GM12878 (cell line): ENCODE results near the gene RECK.

Experiments used
- KDM1A ChIP-seq: fragments of 200-600 bp; sonication (generic); IDR thresholded peaks from 2 replicates; pipeline ENCODE4 v1.6.1; 2016; ENCODE audit warnings: borderline replicate concordance
- NFYB ChIP-seq: IDR thresholded peaks from 2 replicates; pipeline ENCODE4 v1.6.1; 2011; ENCODE audit warnings: low read depth, mild to moderate bottlenecking, low read length, improper control_type of control experiment, moderate library complexity; ENCODE audit not compliant: insufficient read depth
- PAX8 ChIP-seq: fragments of 450-650 bp; IDR thresholded peaks from 2 replicates; pipeline ENCODE4 v1.6.1; 2017; ENCODE audit warnings: mild to moderate bottlenecking, moderate library complexity
- SREBF2 ChIP-seq: IDR thresholded peaks from 2 replicates; pipeline ENCODE4 v1.6.1; 2012; ENCODE audit warnings: mild to moderate bottlenecking, low read length
- TCF3 ChIP-seq: IDR thresholded peaks from 2 replicates; pipeline ENCODE4 v1.6.1; 2012; ENCODE audit warnings: low read depth, mild to moderate bottlenecking, low read length, borderline replicate concordance; ENCODE audit not compliant: insufficient read depth
- TF ChIP-seq, protein P1 (sequence below), 3 experiments: IDR thresholded peaks in 2 of 3; conservative IDR thresholded peaks in 1 of 3; 2 replicates each; pipeline ENCODE4 v1.5.1; 2011; ENCODE audit warnings: low read depth in 3 of 3, low read length in 3 of 3, mild to moderate bottlenecking in 3 of 3, control low read depth in 2 of 3, moderate library complexity in 2 of 3, inconsistent platforms in 1 of 3, mixed read lengths in 1 of 3; ENCODE audit not compliant: control insufficient read depth in 2 of 3, insufficient read depth in 1 of 3; ENCODE audit errors: extremely low read depth in 1 of 3
- TF ChIP-seq, protein P2 (sequence below): IDR thresholded peaks from 2 replicates; pipeline ENCODE4 v1.6.1; 2012; ENCODE audit warnings: mild to moderate bottlenecking, low read depth, low read length
- TF ChIP-seq, protein P3 (sequence below): IDR thresholded peaks from 2 replicates; pipeline ENCODE4 v1.6.1; 2011; ENCODE audit warnings: low read depth, mild to moderate bottlenecking, low read length, moderate library complexity, borderline replicate concordance; ENCODE audit errors: extremely low read depth
- TF ChIP-seq, protein P4 (sequence below): fragments of 450-650 bp; IDR thresholded peaks from 2 replicates; pipeline ENCODE4 v1.6.1; 2018; ENCODE audit warnings: borderline replicate concordance, mild to moderate bottlenecking; ENCODE audit not compliant: partially characterized antibody
- TF ChIP-seq, protein P5 (sequence below): fragments of 150-350 bp; IDR thresholded peaks from 2 replicates; pipeline ENCODE4 v1.6.1; 2016; ENCODE audit warnings: low read depth, low read length
- TF ChIP-seq, protein P6 (sequence below): fragments of 450-650 bp; IDR thresholded peaks from 2 replicates; pipeline ENCODE4 v1.6.1; 2018; ENCODE audit warnings: mild to moderate bottlenecking, low read depth, moderate library complexity; ENCODE audit not compliant: partially characterized antibody

DNA sequence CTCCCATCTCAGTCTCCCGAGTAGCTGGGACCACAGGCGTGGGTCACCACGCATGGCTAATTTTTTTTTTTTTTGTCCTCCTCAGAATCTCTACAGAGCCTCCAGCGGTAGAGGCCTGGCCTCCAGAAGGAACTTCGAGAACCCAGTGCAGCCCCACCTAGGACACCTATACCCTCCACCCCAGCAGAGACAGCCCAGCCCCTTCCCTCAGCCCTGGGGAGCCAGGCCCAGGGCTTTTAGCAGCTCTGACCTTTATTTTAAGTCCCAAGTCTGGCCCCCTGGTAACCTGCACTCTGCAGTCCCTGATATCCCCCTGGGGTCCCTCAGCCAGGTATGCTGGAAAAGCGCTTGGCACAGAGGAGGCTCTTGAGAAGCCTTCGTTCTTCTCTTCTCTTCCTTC, 105.0 kb downstream of the RECK start:
- TF ChIP-seq KDM1A (no peak), SREBF2 (no peak), TCF3 (no peak), PAX8 (no peak), NFYB (no peak)
- TF ChIP-seq, protein P1, sequence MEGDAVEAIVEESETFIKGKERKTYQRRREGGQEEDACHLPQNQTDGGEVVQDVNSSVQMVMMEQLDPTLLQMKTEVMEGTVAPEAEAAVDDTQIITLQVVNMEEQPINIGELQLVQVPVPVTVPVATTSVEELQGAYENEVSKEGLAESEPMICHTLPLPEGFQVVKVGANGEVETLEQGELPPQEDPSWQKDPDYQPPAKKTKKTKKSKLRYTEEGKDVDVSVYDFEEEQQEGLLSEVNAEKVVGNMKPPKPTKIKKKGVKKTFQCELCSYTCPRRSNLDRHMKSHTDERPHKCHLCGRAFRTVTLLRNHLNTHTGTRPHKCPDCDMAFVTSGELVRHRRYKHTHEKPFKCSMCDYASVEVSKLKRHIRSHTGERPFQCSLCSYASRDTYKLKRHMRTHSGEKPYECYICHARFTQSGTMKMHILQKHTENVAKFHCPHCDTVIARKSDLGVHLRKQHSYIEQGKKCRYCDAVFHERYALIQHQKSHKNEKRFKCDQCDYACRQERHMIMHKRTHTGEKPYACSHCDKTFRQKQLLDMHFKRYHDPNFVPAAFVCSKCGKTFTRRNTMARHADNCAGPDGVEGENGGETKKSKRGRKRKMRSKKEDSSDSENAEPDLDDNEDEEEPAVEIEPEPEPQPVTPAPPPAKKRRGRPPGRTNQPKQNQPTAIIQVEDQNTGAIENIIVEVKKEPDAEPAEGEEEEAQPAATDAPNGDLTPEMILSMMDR (IDR thresholded peaks at IDR 0.05 in 2 of 3, conservative IDR thresholded peaks at IDR 0.05 in 1 of 3; ENCODE audit: control insufficient read depth in 2 of 3, extremely low read depth in 1 of 3, insufficient read depth in 1 of 3, low read depth in 3 of 3, low read length in 3 of 3), result no peak
- TF ChIP-seq, protein P2, sequence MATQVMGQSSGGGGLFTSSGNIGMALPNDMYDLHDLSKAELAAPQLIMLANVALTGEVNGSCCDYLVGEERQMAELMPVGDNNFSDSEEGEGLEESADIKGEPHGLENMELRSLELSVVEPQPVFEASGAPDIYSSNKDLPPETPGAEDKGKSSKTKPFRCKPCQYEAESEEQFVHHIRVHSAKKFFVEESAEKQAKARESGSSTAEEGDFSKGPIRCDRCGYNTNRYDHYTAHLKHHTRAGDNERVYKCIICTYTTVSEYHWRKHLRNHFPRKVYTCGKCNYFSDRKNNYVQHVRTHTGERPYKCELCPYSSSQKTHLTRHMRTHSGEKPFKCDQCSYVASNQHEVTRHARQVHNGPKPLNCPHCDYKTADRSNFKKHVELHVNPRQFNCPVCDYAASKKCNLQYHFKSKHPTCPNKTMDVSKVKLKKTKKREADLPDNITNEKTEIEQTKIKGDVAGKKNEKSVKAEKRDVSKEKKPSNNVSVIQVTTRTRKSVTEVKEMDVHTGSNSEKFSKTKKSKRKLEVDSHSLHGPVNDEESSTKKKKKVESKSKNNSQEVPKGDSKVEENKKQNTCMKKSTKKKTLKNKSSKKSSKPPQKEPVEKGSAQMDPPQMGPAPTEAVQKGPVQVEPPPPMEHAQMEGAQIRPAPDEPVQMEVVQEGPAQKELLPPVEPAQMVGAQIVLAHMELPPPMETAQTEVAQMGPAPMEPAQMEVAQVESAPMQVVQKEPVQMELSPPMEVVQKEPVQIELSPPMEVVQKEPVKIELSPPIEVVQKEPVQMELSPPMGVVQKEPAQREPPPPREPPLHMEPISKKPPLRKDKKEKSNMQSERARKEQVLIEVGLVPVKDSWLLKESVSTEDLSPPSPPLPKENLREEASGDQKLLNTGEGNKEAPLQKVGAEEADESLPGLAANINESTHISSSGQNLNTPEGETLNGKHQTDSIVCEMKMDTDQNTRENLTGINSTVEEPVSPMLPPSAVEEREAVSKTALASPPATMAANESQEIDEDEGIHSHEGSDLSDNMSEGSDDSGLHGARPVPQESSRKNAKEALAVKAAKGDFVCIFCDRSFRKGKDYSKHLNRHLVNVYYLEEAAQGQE, result no peak
- TF ChIP-seq, protein P3, sequence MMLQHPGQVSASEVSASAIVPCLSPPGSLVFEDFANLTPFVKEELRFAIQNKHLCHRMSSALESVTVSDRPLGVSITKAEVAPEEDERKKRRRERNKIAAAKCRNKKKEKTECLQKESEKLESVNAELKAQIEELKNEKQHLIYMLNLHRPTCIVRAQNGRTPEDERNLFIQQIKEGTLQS, result no peak
- TF ChIP-seq, protein P4, sequence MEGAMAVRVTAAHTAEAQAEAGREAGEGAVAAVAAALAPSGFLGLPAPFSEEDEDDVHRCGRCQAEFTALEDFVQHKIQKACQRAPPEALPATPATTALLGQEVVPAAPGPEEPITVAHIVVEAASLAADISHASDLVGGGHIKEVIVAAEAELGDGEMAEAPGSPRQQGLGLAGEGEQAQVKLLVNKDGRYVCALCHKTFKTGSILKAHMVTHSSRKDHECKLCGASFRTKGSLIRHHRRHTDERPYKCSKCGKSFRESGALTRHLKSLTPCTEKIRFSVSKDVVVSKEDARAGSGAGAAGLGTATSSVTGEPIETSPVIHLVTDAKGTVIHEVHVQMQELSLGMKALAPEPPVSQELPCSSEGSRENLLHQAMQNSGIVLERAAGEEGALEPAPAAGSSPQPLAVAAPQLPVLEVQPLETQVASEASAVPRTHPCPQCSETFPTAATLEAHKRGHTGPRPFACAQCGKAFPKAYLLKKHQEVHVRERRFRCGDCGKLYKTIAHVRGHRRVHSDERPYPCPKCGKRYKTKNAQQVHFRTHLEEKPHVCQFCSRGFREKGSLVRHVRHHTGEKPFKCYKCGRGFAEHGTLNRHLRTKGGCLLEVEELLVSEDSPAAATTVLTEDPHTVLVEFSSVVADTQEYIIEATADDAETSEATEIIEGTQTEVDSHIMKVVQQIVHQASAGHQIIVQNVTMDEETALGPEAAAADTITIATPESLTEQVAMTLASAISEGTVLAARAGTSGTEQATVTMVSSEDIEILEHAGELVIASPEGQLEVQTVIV, result no peak
- TF ChIP-seq, protein P5, sequence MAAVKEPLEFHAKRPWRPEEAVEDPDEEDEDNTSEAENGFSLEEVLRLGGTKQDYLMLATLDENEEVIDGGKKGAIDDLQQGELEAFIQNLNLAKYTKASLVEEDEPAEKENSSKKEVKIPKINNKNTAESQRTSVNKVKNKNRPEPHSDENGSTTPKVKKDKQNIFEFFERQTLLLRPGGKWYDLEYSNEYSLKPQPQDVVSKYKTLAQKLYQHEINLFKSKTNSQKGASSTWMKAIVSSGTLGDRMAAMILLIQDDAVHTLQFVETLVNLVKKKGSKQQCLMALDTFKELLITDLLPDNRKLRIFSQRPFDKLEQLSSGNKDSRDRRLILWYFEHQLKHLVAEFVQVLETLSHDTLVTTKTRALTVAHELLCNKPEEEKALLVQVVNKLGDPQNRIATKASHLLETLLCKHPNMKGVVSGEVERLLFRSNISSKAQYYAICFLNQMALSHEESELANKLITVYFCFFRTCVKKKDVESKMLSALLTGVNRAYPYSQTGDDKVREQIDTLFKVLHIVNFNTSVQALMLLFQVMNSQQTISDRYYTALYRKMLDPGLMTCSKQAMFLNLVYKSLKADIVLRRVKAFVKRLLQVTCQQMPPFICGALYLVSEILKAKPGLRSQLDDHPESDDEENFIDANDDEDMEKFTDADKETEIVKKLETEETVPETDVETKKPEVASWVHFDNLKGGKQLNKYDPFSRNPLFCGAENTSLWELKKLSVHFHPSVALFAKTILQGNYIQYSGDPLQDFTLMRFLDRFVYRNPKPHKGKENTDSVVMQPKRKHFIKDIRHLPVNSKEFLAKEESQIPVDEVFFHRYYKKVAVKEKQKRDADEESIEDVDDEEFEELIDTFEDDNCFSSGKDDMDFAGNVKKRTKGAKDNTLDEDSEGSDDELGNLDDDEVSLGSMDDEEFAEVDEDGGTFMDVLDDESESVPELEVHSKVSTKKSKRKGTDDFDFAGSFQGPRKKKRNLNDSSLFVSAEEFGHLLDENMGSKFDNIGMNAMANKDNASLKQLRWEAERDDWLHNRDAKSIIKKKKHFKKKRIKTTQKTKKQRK, result no peak
- TF ChIP-seq, protein P6, sequence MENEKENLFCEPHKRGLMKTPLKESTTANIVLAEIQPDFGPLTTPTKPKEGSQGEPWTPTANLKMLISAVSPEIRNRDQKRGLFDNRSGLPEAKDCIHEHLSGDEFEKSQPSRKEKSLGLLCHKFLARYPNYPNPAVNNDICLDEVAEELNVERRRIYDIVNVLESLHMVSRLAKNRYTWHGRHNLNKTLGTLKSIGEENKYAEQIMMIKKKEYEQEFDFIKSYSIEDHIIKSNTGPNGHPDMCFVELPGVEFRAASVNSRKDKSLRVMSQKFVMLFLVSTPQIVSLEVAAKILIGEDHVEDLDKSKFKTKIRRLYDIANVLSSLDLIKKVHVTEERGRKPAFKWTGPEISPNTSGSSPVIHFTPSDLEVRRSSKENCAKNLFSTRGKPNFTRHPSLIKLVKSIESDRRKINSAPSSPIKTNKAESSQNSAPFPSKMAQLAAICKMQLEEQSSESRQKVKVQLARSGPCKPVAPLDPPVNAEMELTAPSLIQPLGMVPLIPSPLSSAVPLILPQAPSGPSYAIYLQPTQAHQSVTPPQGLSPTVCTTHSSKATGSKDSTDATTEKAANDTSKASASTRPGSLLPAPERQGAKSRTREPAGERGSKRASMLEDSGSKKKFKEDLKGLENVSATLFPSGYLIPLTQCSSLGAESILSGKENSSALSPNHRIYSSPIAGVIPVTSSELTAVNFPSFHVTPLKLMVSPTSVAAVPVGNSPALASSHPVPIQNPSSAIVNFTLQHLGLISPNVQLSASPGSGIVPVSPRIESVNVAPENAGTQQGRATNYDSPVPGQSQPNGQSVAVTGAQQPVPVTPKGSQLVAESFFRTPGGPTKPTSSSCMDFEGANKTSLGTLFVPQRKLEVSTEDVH, result no peak
